ENCODE data around the gene IFT80. TPM values are rescaled to one million over a fixed set of nuclear protein-coding genes. Genes with fewer than 3 reads are reported as not detected.

Gene IFT80
- total RNA-seq, 1 donor from 2014 or later, result 24.0 TPM

GRCh38 chr3:160440687-160441086 lies 41.7 kb upstream of the IFT80 start:
- TF ChIP-seq CTCF (IDR thresholded peaks at IDR 0.05; ENCODE audit: insufficient read depth, low read length, poor library complexity, severe bottlenecking), result no peak
- H3K4me3 ChIP-seq (ENCODE audit: low read depth, low read length), result no peak overlapping the region
- DNase-seq (ENCODE audit: low read depth), result no peak
- H3K27me3 ChIP-seq (ENCODE audit: control insufficient read depth, insufficient read depth, low read length), result no peaks in the 10 kb centered on the region
- no peaks in the 10 kb centered on the region for H3K36me3 ChIP-seq (ENCODE audit: control insufficient read depth, insufficient read depth, low read length)

- no peak for DNase-seq (ENCODE audit: low read depth)
- H3K27me3 ChIP-seq (ENCODE audit: control insufficient read depth, insufficient read depth, low read length), result no peaks in the 10 kb centered on the region
- TF ChIP-seq CTCF (IDR thresholded peaks at IDR 0.05; ENCODE audit: insufficient read depth, low read length, poor library complexity, severe bottlenecking), result no peak
- no peaks in the 10 kb centered on the region for H3K36me3 ChIP-seq (ENCODE audit: control insufficient read depth, insufficient read depth, low read length)
- H3K4me3 ChIP-seq (ENCODE audit: low read depth, low read length), result no peak overlapping the region
Observed at GRCh38 chr3:160437083-160437455, 38.0 kb upstream of the IFT80 start.

GRCh38 chr3:160435747-160436146 lies 36.7 kb upstream of the IFT80 start:
- DNase-seq (ENCODE audit: low read depth), result no peak

GRCh38 chr3:160435095-160435494 lies 36.1 kb upstream of the IFT80 start:
- Histone ChIP-seq H3K36me3 (ENCODE audit: control insufficient read depth, insufficient read depth, low read length) (no peaks in the 10 kb centered on the region), H3K27me3 (ENCODE audit: control insufficient read depth, insufficient read depth, low read length) (no peaks in the 10 kb centered on the region), H3K4me3 (ENCODE audit: low read depth, low read length) (no peak overlapping the region)
- no peak for TF ChIP-seq CTCF (IDR thresholded peaks at IDR 0.05; ENCODE audit: insufficient read depth, low read length, poor library complexity, severe bottlenecking)
- DNase-seq (ENCODE audit: low read depth), result no peak

More at GRCh38 chr3:160435747-160436146, 36.7 kb upstream of the IFT80 start:
- no peak for TF ChIP-seq CTCF (IDR thresholded peaks at IDR 0.05; ENCODE audit: insufficient read depth, low read length, poor library complexity, severe bottlenecking)
- H3K27me3 ChIP-seq (ENCODE audit: control insufficient read depth, insufficient read depth, low read length), result no peaks in the 10 kb centered on the region
- no peaks in the 10 kb centered on the region for H3K36me3 ChIP-seq (ENCODE audit: control insufficient read depth, insufficient read depth, low read length)
- no peak overlapping the region for H3K4me3 ChIP-seq (ENCODE audit: low read depth, low read length)

GRCh38 chr3:160434071-160434470 lies 35.0 kb upstream of the IFT80 start:
- Histone ChIP-seq H3K36me3 (ENCODE audit: control insufficient read depth, insufficient read depth, low read length) (no peaks in the 10 kb centered on the region), H3K4me3 (ENCODE audit: low read depth, low read length) (no peak overlapping the region), H3K27me3 (ENCODE audit: control insufficient read depth, insufficient read depth, low read length) (no peaks in the 10 kb centered on the region)
- DNase-seq (ENCODE audit: low read depth), result no peak
- no peak for TF ChIP-seq CTCF (IDR thresholded peaks at IDR 0.05; ENCODE audit: insufficient read depth, low read length, poor library complexity, severe bottlenecking)

- H3K4me3 ChIP-seq (ENCODE audit: low read depth, low read length), result no peak overlapping the region
- TF ChIP-seq CTCF (IDR thresholded peaks at IDR 0.05; ENCODE audit: insufficient read depth, low read length, poor library complexity, severe bottlenecking), result no peak
- H3K27me3 ChIP-seq (ENCODE audit: control insufficient read depth, insufficient read depth, low read length), result no peaks in the 10 kb centered on the region
- no peak for DNase-seq (ENCODE audit: low read depth)
- H3K36me3 ChIP-seq (ENCODE audit: control insufficient read depth, insufficient read depth, low read length), result no peaks in the 10 kb centered on the region
Observed at GRCh38 chr3:160427832-160428424, 28.9 kb upstream of the IFT80 start.
